ENCODE results near the gene HOXA4.

HOXA4 gene

DNA sequence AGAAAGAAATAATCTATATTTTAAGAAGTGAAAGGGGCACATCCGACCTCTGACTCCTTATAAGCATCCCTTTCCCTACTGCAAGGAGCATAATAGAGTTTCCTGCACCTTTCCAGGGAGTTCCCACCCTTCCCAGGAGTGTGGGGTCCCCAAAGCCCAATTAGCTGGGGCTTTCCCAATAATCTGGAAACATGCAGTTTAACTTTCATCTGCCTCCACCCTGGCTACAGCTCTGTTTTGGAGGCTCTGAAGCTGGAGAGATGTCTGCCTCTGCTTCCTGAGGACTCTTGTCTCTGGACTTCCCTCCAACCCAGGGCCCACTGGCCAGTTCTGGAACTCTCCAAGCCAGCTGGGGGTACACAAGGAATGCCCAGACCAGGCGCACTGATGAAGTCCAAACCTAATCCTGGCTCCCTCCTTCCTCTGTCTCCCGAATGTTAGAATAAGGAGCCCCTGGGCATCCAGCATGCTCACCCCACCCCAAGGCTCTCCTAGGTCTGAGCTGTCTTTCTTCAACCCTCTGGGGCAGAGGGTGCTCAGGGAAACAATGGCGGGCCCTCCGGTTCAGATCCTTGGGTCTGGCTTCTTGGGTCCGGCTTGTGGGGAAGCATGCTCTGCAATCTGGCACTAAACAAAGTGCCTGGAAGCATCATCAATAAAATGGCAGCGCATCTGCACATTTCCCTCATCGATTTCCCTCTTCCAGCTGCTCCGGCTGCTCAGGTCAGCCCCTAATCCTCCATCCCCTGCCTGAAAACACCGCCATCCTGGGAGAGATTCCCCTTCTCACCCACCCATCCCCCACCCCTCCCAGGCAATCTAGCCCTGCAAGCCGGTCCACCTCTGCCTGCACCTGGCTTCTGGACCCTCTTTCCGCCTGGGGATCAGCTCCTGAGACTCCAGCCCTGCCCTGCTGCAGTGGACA, 13.3 kb downstream of the HOXA4 start:
- DNase-seq (ENCODE audit: low read depth), result no peak

DNA sequence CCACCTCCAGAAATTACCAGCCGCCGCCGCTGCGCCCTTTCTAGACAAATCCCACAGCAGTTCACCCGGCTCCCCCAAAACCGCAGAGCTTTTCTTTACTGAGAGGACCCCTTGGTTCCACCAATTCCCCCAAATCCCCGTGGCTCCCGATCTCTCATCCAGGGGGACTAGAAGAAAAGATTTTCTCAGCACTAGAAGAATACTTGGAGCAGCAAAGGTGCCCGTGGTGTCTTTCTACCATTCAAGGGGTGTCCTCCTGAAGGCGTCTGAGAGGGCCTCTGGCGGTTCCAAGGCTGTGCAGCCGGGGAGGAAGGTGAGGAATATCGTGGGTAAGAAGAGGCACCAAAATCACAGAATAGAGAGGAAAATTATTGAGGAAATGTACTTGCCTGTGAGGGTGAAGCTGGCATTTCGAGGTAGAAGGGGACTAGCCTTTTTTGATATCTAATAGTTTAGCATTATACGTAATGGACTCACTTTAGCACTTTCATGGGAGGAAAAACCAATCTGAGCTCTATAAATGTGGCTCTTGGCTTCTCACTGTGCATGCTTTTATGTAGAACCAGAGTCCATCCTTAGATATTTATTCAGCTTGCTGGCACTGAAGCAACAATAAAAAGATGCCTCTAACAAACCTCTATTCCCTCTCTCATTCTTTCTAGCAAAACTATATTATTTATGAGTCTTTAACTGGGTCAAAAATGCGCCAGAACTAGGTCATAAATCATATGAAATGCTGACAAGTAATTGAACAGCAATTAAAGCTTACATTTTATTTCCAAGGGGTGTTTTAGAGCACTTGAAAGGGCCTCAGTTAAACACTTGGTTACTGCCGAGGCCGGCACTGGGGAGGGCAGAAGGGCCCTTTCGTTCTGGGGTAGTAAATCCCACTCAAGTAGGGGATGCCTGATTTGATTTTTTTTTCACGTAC, 14.3 kb downstream of the HOXA4 start:
- no peak for DNase-seq (ENCODE audit: low read depth)

DNA sequence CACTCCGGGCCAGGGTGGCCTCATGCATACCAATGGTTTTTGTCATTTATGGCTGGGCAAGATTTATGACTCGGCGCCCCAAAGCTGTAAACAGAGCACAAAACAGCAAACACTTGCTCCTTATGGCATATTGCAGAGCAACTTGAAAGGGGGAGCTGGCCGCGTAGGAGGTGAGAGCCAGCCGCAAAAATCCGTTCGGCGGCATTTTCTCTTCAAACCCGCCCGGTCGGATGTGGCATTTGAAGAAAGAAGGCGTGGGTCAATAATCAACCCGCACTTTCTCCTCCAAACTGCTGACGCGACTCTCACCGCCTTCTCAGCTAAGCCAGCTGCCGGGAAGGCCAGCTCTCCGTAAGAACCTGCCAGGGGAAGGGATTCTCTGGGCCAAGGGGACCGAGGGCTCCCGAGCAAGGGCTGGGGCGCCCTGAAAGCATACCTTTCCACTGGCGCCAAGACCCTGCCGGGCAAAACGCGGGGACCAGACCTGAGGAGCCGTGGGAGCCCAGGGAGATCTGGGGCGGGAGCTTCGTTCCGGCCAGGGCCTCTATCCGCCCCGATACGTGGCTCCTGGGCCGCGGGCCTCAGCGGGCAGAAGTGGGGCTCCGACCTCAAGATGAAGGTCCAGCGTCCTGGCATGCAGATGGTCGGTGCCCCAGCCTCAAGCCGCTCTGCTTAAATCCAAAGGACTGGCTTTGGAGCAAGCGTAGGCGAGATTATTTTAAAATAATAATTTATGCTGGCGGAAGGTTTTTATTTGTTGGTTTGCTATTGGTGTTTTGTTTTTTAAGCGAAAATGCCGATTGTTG, 15.1 kb downstream of the HOXA4 start:
- no peak for DNase-seq (ENCODE audit: low read depth)

DNA sequence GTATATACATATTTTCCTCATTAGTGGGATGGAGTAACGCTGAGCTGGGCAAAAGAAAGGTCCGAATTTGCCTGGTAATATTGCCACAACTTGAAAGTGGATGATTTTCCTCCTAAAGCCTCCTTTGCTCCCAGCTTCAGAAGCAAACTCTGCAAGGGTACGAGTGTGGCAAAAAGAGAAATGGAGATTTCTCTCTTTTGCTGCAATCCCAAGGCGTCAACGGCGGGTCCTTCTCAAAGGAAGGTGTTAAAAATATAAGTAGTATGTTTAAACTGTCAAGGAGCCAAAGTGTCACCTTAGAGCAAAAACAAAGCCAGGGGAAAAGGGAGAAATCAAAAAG, 15.7 kb downstream of the HOXA4 start:
- DNase-seq (ENCODE audit: low read depth), result no peak

DNA sequence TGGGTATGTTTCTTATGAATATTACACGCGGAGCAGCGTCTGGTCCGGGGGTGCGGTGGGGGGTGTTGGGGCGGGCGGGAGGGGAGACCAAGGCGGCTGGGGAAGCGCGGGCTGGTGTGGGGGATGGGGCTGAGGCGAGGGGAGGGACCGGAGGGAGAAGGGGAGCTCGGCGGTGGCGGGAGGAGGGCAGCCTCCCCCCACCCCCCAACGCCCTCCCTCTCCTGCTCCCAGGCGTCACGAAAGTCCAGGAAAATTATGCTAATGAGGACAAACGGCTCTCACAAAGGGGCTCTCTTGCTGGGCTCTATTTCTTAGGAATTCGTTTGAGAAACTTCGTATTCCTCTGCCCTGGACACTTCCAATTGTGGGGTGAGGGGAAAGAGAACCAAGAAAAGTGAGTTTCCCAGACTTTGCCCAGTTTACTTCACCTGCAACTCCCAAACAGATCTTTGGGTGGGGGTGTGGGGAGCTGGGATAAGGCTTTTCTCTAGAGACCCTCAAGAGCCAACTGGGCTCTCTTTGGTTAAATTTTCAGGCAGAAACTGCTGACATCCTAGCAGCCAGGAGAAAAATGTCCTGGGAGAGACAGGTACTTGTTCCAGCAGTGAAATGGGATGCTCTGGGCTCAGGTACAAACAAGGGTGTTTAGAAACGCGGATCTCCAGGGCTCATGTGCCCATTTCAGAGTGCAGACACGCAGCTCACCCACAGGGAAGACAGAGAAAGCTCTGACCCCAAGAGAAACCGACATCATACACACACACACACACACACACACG, 16.4 kb downstream of the HOXA4 start:
- no peak for DNase-seq (ENCODE audit: low read depth)

DNA sequence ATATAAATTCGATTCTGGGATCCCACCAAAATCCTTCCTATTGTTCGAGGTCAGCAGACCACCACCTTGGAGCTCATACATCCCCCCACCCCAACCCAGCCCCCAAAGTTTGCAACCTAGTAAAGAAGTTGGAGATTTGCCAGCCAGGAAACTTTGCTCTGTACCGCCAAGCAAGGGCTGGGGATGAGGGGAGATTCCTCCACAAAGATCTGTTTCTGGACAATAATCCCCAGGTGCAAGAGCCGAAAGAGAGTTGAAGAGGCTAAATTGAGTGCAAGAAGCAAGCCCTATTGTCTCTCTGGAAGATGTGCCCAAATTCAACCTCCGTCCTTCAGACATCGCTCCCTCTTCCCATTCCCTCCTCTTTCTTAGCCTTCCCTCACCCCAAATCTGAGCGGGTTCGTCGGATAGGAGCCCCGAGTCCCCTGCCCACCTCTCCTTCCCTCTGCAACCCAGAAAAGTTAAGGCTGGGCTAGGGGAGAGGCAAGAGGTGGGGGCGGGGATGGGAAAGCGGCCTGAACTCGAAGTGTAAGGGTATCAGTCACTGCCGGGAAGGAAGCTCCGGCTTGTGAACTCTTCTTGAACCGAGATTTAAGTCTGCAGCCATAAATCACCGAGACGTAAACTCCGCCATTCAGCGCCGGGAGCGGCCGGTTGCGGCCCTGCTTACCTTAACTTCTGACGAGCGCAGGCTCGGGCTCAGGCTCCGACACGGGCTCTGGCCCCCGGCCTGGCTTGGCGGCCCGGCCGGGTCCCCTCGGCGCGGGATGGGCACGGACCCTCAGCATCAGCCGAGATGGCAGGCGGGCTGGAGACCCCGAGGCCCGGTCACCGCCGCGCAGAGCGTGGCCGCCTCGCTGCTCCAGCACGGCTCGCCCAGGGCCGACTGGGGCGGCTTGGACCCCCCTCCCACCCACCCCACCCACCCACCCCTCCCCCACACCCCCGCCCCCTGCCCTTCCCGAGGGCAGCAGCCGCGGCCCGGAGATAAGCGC, 17.3 kb downstream of the HOXA4 start:
- no peak for DNase-seq (ENCODE audit: low read depth)

DNA sequence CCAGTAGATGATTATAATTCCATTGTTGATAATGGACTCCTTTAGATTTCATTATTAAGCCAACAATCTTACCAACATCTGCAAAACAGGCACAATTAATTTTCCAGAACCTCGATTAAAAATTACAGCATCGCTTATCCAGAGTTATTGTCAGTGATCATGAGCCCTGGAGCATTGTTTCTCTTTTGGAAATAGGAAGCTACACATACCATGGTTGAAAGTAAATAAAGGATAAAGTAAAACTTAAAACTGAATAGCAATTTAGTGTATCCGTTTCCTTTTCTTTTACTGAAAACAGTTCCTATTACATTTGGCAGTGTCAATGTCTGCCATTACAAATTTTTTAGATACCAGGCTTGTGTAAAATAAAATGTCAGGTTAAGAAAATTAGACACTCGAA, 18.2 kb downstream of the HOXA4 start:
- DNase-seq (ENCODE audit: low read depth), result no peak

DNA sequence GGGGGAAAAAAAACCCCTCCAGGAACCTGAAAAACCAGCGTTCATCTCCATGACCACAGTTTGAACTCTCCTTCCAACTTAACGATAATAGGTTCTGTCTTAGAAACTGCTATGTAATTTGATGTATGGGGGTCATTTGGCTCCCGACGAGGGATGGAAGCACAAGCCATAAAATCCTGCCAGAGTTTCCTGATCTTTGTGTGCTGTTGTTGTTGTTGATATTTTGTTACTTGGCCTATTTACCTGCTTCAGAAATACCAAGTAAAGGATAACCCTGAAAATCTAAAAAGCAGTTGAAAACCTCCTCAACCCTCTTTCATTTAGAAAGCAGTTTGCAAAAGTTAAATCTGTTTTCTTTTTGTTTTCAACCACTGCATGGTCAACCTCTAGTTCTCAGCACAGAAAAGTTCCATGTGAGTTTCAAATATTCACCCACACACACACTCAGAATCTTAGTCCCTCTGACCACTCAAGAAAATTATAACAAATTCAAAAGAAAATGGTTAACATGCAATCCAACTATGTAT, 18.7 kb downstream of the HOXA4 start:
- DNase-seq (ENCODE audit: low read depth), result no peak

DNA sequence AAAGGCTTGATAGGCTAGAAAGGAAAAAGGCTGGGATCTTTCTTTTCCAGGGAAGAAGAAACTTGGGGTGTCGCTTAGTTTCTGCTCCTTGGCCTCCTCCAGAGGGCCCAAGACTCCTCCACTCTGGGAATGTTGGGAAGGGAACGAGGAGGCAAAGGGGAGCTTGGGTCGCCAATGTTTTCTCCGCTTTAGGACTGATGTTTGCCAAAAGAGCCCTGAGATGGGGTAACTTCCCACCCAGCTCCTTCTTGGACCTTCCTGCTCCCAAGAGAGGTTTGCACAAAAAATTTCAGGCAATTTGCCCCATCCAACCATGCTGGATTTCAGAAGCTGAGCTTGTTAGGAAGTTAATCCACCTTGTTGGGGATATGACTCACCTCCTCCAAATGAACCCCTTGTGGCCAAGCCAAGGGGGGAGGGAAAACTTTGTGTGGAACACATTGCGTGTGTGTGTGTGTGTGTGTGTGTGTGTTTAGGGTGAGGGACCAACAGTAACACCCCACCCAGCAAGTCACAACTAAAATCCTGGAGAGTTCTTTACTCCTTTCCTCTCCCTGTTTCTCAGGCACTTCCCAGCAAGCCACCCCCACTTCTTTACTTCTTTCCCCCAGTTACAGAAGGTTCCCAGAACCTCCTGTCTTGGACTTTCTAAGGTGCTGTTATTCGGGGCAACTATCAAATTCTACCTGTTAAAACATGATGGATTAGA, 19.4 kb downstream of the HOXA4 start:
- DNase-seq (ENCODE audit: low read depth), result no peak

DNA sequence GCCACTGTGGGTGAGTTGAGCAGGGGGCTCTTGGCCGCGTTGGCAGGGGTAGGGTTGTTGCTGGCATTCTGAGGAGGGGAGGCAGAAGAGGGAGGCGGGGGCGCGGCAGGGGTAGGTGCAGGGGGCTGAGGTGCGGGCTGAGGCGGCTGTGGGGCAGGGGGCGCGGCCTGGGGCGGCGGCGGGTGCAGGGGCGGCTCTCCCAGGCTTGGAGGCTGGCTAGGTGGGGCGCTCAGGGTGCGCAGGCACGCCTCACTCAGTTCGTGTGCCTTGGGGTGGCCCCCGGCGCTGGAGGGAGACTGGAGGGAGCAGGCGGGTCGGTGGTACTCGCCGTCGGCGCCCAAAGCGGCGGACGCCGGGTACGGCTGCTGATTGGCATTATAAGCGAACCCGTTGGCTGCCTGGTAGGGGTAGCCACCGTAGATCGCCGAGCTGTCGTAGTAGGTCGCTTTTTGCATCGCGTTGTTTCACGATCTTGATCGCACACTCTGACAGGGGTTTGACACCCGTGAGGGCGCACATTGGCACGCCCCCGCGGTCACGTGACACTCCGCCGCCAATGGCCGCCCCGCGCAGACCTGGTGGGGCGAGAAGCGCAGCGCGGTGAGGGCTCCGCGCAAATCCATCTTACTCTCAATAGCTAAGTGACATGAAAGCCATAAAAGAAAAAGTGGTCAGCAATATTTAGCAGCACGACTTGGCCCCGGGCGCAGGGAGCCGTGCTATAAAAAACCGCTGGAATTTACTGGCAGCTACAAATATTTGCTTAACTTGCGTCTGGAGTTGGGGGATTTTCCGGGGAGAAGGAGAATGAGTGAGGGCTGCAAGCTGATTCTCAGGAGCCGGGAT, 20.1 kb downstream of the HOXA4 start:
- no peak for DNase-seq (ENCODE audit: low read depth)

DNA sequence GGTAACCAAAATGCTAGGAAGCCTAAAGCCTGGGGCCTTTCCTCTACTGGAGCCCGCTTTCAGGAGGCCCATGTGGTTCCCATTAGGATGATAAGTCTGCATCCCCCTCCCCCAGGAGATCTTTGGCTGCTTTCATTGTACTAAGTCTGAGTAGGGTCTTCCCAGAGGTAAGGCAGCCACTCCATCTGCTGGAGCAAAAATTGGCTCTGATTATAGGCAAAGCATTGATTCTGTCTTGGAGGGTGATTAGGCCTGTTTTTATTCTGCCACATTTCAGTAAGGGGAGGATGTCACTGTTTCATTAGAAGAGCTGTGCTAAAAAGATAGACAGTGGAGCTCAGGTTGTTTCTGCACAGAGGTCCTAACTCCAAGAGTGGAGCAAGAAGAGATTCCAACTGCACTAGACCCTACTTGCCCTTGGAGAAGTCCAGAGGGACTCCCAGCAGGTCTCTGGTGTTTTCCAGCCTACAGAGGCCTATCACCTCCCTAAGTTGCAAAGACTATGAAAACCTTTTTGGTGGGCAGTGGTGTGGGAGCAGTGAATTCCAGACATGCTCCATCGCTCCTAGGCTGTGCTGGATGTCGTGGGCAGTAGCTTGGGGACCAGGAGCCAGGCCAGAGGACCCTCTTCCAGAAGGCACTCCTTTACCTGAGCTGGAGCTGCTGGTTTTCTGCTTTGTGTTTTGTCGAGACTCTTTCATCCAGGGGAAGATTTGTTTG, 20.9 kb downstream of the HOXA4 start:
- no peak for DNase-seq (ENCODE audit: low read depth)

DNA sequence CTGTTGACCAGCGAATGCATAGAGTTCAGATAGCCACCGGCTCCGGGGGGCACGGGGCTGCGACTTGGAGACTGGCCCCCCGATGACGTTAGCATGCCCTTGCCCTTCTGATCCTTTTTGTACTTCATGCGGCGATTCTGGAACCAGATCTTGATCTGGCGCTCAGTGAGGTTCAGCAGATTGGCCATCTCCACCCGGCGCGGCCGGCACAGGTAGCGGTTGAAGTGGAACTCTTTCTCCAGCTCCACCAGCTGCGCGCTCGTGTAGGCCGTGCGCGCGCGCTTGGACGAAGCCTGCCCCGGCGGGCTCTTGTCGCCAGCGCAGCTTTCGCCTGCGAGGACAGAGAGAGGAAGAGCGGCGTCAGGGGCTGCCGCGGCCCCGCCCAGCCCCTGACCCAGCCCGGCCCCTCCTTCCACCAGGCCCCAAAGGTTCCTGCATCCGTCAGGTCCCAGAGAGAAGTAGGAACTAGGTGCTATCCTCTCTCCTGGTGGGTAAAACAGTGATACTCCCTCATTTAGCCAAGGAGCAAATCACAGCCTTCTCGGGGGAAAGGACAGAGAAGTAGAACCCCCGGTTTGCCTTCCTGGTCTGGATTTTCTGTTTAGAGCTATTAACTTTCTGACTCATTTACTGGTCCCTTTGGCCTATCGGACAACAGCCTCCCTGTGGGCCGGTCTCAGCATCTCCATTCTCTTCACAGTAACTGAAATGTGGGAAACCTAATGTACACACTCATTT, 22.0 kb downstream of the HOXA4 start:
- DNase-seq (ENCODE audit: low read depth), result no peak

DNA sequence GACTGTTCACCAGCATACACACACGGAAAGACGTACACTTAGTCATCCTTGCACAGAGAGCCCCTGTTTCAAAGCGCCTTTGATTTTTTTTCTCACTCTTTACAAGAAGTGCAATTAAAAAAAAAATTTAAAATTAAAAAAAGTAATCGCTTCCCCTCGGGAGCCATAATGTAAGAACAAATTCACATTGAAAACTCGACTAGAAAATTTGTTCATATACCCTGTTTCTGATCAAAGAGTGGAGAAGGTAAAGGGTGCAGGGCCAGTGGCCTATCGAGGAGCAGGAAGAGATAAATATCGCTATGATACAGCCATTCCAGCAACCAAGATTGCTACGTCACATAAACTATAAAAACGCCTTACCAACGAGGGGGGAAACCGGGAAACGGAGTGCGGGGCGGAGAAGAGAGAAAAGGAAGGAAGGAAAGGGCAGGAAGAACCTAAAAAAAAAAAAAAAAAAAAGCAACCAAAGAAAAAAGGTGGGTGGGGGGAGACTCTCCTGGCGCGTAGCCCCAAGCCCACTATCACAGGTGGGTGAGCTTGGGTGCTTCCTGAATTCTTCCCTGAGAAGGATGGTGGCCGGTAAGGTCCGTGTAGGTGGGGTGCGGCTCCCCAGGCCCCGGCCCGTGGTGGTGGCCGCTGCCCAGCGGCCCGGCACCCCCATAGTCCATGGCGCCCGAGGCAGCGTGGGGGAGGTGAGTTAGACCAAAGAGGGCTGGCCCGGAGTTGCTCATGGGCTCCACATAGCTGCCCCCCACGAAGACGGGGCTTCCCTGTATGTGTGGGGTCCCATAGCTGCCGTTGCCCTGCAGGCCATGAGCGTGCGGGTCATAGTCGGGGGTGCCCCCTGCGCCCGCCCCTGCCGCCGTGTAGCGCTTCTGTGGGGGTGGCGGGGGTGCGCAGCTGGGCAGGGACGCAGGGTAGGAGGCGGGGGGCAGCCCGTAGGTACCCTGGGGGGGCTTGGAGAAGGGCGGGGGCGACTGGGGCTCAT, 22.9 kb downstream of the HOXA4 start:
- DNase-seq (ENCODE audit: low read depth), result no peak

DNA sequence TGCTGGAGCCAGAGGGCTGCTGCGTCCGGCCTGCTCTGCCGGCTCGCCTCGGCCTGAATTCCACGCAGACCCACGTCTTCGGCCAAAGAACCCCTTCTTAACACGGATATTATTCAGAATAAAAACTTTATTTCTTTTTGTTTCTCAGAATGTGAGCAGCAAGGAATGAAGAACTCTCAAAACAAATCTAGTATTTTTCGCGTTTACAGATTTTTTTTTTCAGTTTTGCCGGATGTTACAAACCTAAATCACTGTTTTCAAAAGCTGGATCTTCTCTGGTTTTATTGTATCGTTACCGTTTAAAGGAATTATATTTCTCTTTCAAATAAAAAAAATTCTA, 23.7 kb downstream of the HOXA4 start:
- no peak for DNase-seq (ENCODE audit: low read depth)

DNA sequence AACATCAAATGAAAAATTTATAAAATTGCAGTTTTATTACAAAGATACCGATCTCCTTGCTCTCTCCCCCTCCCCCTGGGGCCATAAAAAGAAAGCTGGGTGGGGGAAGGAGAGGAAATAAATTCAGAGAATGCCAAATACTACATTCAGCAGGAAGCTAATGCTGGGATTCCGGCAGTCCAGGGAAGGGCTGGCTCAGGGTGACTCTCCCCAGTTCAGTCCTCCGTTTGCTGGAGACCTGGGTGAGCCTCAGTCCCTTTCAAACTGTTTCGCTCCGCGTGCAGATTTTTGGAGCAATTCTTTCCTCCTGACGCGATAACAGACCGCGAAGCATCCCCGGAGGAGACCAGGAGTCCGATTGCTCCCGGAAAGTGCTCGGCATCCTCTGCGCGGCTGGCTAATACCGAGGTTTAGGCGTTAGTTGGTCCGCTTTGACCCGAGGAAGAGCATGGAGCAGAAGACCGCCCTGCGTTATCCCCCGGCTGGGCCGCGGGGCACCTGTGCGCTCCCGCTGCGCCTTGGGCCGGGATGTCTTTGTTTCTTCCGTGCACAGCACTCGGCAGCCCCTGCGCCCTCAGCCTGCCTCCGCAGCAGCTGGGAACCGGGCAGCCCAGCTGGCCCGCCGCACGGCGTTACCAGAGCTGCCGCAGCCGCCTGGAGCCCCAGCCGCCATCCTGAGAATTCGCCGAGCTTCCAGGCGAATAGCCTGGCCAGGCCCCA, 24.2 kb downstream of the HOXA4 start:
- no peak for DNase-seq (ENCODE audit: low read depth)
